ENCODE results near the gene OLIG3. TPM values are rescaled to one million over a fixed set of nuclear protein-coding genes. Genes with fewer than 3 reads are reported as not detected.
A peak's percentile ranks its signal among the peaks of the same experiment; 100 is the strongest.

Gene OLIG3
- total RNA-seq, 4 donors from 2014 or later, result not detected

- peaks cover 35 to 61% (median 47%) of the 10 kb centered on the region in 3 donors for H3K27me3 ChIP-seq
- DNase-seq (no peak), ATAC-seq (no peak)
- intact Hi-C loops (cut with DNase I; ENCODE audit: low total_unique reads) (no loop called here), in situ Hi-C loops (cut with MboI; ENCODE audit: low sequenced_read_pairs in 4 of 4) (no loop called here)
- TF ChIP-seq, protein P1, sequence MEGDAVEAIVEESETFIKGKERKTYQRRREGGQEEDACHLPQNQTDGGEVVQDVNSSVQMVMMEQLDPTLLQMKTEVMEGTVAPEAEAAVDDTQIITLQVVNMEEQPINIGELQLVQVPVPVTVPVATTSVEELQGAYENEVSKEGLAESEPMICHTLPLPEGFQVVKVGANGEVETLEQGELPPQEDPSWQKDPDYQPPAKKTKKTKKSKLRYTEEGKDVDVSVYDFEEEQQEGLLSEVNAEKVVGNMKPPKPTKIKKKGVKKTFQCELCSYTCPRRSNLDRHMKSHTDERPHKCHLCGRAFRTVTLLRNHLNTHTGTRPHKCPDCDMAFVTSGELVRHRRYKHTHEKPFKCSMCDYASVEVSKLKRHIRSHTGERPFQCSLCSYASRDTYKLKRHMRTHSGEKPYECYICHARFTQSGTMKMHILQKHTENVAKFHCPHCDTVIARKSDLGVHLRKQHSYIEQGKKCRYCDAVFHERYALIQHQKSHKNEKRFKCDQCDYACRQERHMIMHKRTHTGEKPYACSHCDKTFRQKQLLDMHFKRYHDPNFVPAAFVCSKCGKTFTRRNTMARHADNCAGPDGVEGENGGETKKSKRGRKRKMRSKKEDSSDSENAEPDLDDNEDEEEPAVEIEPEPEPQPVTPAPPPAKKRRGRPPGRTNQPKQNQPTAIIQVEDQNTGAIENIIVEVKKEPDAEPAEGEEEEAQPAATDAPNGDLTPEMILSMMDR (IDR thresholded peaks at IDR 0.05 in 4 of 5, conservative IDR thresholded peaks at IDR 0.05 in 1 of 5), result no peak
- TF ChIP-seq POLR2A (IDR thresholded peaks at IDR 0.05), result no peak
- H3K27ac ChIP-seq, result no peak overlapping the region
- H3K36me3 ChIP-seq, result no peaks in the 10 kb centered on the region
- H3K9me3 ChIP-seq, result no peaks in the 10 kb centered on the region
- H3K4me1 ChIP-seq, result no peaks in the 10 kb centered on the region
- no peak overlapping the region for H3K4me3 ChIP-seq
Measured at GRCh38 chr6:137514418-137514817, 20.2 kb upstream of the OLIG3 start.

- H3K27me3 ChIP-seq, result peaks cover 34 to 52% (median 35%) of the 10 kb centered on the region in 3 donors
Measured at GRCh38 chr6:137512757-137513605, 18.8 kb upstream of the OLIG3 start.

GRCh38 chr6:137510923-137511322 is 16.7 kb upstream of the OLIG3 start:
- intact Hi-C loops (cut with DNase I; ENCODE audit: low total_unique reads) (no loop called here), in situ Hi-C loops (cut with MboI; ENCODE audit: low sequenced_read_pairs in 4 of 4) (no loop called here)
- DNase-seq (no peak), ATAC-seq (no peak)
- Histone ChIP-seq H3K36me3 (no peaks in the 10 kb centered on the region), H3K9me3 (no peaks in the 10 kb centered on the region), H3K27ac (no peak overlapping the region), H3K4me3 (no peak overlapping the region), H3K27me3 (peaks cover 20 to 46% (median 41%) of the 10 kb centered on the region in 3 donors), H3K4me1 (no peaks in the 10 kb centered on the region)
- no peak for TF ChIP-seq POLR2A (IDR thresholded peaks at IDR 0.05)
- TF ChIP-seq, protein P1 (IDR thresholded peaks at IDR 0.05 in 4 of 5, conservative IDR thresholded peaks at IDR 0.05 in 1 of 5), result no peak

More at GRCh38 chr6:137512757-137513605, 18.8 kb upstream of the OLIG3 start:
- intact Hi-C loops (cut with DNase I; ENCODE audit: low total_unique reads) (no loop called here), in situ Hi-C loops (cut with MboI; ENCODE audit: low sequenced_read_pairs in 4 of 4) (no loop called here)
- no peak for DNase-seq
- Histone ChIP-seq H3K9me3 (no peaks in the 10 kb centered on the region), H3K4me1 (no peaks in the 10 kb centered on the region), H3K4me3 (no peak overlapping the region), H3K27ac (no peak overlapping the region), H3K36me3 (no peaks in the 10 kb centered on the region)
- ATAC-seq, result no peak
- no peak for TF ChIP-seq POLR2A (IDR thresholded peaks at IDR 0.05)
- TF ChIP-seq, protein P1 (IDR thresholded peaks at IDR 0.05 in 4 of 5, conservative IDR thresholded peaks at IDR 0.05 in 1 of 5), result no peak

DNA sequence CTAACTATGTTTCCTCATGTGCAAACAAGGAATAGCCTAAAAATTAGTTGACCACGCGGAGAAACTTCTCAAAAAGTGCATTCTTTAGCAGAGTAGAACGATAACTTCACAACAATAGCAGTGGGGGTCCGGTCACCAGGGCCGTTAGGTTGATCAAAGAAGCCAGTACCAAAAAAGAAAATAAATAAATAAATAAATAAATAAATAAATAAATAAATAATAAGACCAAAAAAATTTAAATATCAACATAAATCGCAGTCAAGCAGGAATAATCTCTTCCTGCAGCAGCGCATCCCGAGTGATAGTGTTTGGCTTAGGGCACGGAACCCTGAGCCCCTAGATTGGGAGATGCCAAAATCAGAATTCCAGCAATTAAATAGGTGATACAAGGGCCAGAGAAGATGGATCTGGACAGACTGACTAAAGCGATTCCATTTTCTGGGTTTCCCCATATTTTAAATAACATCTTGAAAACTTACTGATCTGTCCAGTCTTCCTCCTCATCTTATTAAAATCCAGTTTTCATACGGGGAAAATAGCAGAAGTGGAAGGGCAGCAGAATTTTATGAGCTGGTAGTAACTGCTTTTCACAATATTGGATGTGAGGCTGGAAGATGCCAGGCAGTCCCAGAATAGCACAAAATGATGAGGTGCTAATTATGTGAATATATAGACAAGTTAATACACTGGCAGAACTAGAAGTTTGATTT is 4.4 kb upstream of the OLIG3 start:
- peak overlapping the region in 1 of 4 donors; percentile 54 for H3K4me3 ChIP-seq
- intact Hi-C loops (cut with DNase I; ENCODE audit: low total_unique reads) (no loop called here), in situ Hi-C loops (cut with MboI; ENCODE audit: low sequenced_read_pairs in 4 of 4) (no loop called here)
- TF ChIP-seq POLR2A (IDR thresholded peaks at IDR 0.05), result no peak
- TF ChIP-seq, protein P1 (IDR thresholded peaks at IDR 0.05 in 4 of 5, conservative IDR thresholded peaks at IDR 0.05 in 1 of 5), result no peak
- no peaks in the 10 kb centered on the region for H3K9me3 ChIP-seq
- ATAC-seq (no peak), DNase-seq (no peak)
- peaks cover 58 to 77% (median 66%) of the 10 kb centered on the region in 3 donors for H3K27me3 ChIP-seq
- no peak overlapping the region for H3K27ac ChIP-seq
- no peaks in the 10 kb centered on the region for H3K36me3 ChIP-seq
- peaks cover 15 to 19% of the 10 kb centered on the region in 2 donors for H3K4me1 ChIP-seq

All from gastrocnemius medialis (tissue), 4 donors.